ENCODE results near the gene KIAA0753. TPM values are rescaled to one million over a fixed set of nuclear protein-coding genes. Genes with fewer than 3 reads are reported as not detected.

The KIAA0753 gene
- total and polyA plus RNA-seq, 2 of the 8 experiments (the other 6 are each of a cell fraction or from before 2014, with no cell fraction given): 5.0 to 27.1 TPM

- H3K9me3 ChIP-seq (ENCODE audit: insufficient read depth in 2 of 2, low read depth in 1 of 2, low read length in 1 of 2): no peaks in the 10 kb centered on the region
- no peaks in the 10 kb centered on the region for H4K20me1 ChIP-seq (replicated peaks in 1 of 2; ENCODE audit: control insufficient read depth in 1 of 2, insufficient read depth in 2 of 2, low read length in 2 of 2)
- H4K8ac ChIP-seq (ENCODE audit: extremely low read depth, insufficient read depth, low read length): no peak overlapping the region
- no peak overlapping the region for H3K4ac ChIP-seq (replicated peaks; ENCODE audit: insufficient read length, low read depth, low read length)
- H2BK12ac ChIP-seq (ENCODE audit: low read depth, low read length): no peak overlapping the region
- CTCF ChIA-PET (ENCODE audit: partially characterized antibody): interaction anchor here (0.9 kb wide), 1 partner anchor 10 kb away, joined by 3 read pairs; no protein-coding TSS in a partner anchor
- WGBS, 2 experiments (ENCODE audit: extremely low coverage in 1 of 2, insufficient coverage in 1 of 2, insufficient read length in 1 of 2, insufficient replicate concordance in 2 of 2, low coverage in 1 of 2, low lambda C conversion rate in 2 of 2, missing lambda C conversion rate in 1 of 2): 84% methylated on average over 2 of the region's 2 CpGs; no CpG with 5 or more reads in 1 of the 2 experiments
- no peaks in the 10 kb centered on the region for H3K79me1 ChIP-seq (ENCODE audit: low read depth, low read length)
- H4K5ac ChIP-seq (ENCODE audit: insufficient read length, low read depth, low read length): no peak overlapping the region
- no peak for FAIRE-seq
- no peak overlapping the region for H3K4me3 ChIP-seq (ENCODE audit: extremely low read depth in 1 of 4, insufficient read depth in 2 of 4, low read depth in 3 of 4, low read length in 4 of 4)
- H3K23me2 ChIP-seq (ENCODE audit: low read depth, low read length): no peaks in the 10 kb centered on the region
- H3K36me3 ChIP-seq (ENCODE audit: control insufficient read depth in 2 of 4, insufficient read depth in 4 of 4, low read length in 3 of 4): peaks cover 3 to 50% (median 23%) of the 10 kb centered on the region in 4 experiments
- H2BK15ac ChIP-seq (ENCODE audit: low read length): no peak overlapping the region
- no peaks in the 10 kb centered on the region for H3K27me3 ChIP-seq (replicated peaks in 1 of 4; ENCODE audit: control insufficient read depth in 3 of 4, extremely low read depth in 1 of 4, insufficient read depth in 3 of 4, low read length in 3 of 4)
- POLR2A ChIA-PET (ENCODE audit: partially characterized antibody): interaction anchor here (1.6 kb wide), 1 partner anchor 14 kb away, joined by 3 read pairs; no protein-coding TSS in a partner anchor
- H3K18ac ChIP-seq (ENCODE audit: extremely low read depth, low read length): no peak overlapping the region
- no peak overlapping the region for H3K9ac ChIP-seq (replicated peaks in 1 of 4; ENCODE audit: extremely low read depth in 1 of 4, low read depth in 3 of 4, low read length in 3 of 4)
- no peak overlapping the region for H3K4me2 ChIP-seq (ENCODE audit: insufficient read depth in 1 of 2, low read depth in 2 of 2, low read length in 2 of 2)
- H3K56ac ChIP-seq (replicated peaks; ENCODE audit: insufficient read length, low read depth, low read length): no peak overlapping the region
- H2BK20ac ChIP-seq (ENCODE audit: low read length): no peak overlapping the region
- no peaks in the 10 kb centered on the region for H3K79me2 ChIP-seq (ENCODE audit: control insufficient read depth in 1 of 2, insufficient read depth in 2 of 2, low read length in 2 of 2)
- no peak overlapping the region for H3K14ac ChIP-seq (ENCODE audit: insufficient read length)
- no peak for DNase-seq (ENCODE audit: low read depth in 1 of 2, low spot score in 2 of 2)
- H3K27ac ChIP-seq (ENCODE audit: low read depth, low read length): no peak overlapping the region
- no peak overlapping the region for H4K91ac ChIP-seq (replicated peaks; ENCODE audit: insufficient read length, low read length)
- no peaks in the 10 kb centered on the region for H3K4me1 ChIP-seq (replicated peaks in 1 of 4; ENCODE audit: control insufficient read depth in 3 of 4, insufficient read depth in 4 of 4, low read length in 3 of 4)
- H2AK5ac ChIP-seq (ENCODE audit: low read depth, low read length): no peak overlapping the region
- no peak overlapping the region for H2BK120ac ChIP-seq (replicated peaks; ENCODE audit: low read depth, low read length)
- no peak overlapping the region for H2BK5ac ChIP-seq (ENCODE audit: low read depth, low read length)
- no peak overlapping the region for H2AFZ ChIP-seq (ENCODE audit: low read length)
- H3K23ac ChIP-seq (ENCODE audit: insufficient read length): no peak overlapping the region
- TF ChIP-seq RXRA (IDR thresholded peaks at IDR 0.05; ENCODE audit: insufficient read depth, low read depth, low read length): no peak
- no peak for TF ChIP-seq CEBPB (IDR thresholded peaks at IDR 0.05; ENCODE audit: low read depth, low read length)
- no peak for TF ChIP-seq RBBP5 (IDR thresholded peaks at IDR 0.05; ENCODE audit: borderline replicate concordance, low read depth, low read length)
These were observed 44.0 kb downstream of the KIAA0753 start for GRCh38 chr17:6596511-6596910.
